Brain microvascular endothelial cell (primary cell): ENCODE data around the gene ATP13A4.

Experiments
- DNase-seq: peaks from one replicate; pipeline ENCODE4 v3.0.0-alpha.2; 2020
- H3K27ac ChIP-seq: fragments of 250-450 bp; sonication (Bioruptor Pico); 2 replicates; pipeline ENCODE4 v1.5.1; 2020; ENCODE audit warnings: mild to moderate bottlenecking, moderate library complexity
- H3K27me3 ChIP-seq: fragments of 250-450 bp; sonication (Bioruptor Pico); replicated peaks from 2 replicates; pipeline ENCODE4 v1.5.1; 2020; ENCODE audit warnings: mild to moderate bottlenecking
- H3K36me3 ChIP-seq: fragments of 250-450 bp; sonication (Bioruptor Pico); replicated peaks from 2 replicates; pipeline ENCODE4 v1.5.1; 2020; ENCODE audit warnings: mild to moderate bottlenecking
- H3K4me3 ChIP-seq: 2 replicates; pipeline ENCODE4 v1.5.1; 2011; ENCODE audit warnings: low read depth, mild to moderate bottlenecking, control low read depth, low read length, moderate library complexity
- in situ Hi-C: cut with HindIII; loops from 2 replicates; pipeline ENCODE4 v1.10.0; 2017; ENCODE audit warnings: low sequenced_read_pairs, low pct_ligation_motif_present
- TF ChIP-seq, protein P1 (sequence below): IDR thresholded peaks from 2 replicates; pipeline ENCODE4 v1.5.1; 2011; ENCODE audit warnings: low read depth, mild to moderate bottlenecking, moderate library complexity, low read length, control low read depth, inconsistent platforms; ENCODE audit errors: missing control alignments

The ATP13A4 gene

DNA sequence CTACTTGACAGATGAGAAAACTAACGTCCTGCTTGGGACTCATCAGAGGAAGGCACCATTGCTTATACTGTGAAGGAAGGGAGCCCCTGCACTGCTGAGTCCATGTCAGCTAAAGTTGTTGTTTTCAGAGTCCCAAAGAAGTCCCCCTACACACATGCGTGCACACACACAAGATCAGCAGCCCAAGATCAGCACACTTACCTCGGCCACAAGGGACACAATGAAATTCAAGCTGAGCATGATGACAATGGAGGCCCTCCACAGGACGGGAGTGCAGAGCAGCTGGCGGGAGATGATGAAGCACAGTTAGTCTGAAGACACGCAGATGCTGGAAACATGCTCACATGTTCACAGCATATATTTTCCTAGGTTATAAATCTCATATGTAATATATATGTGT, 147.6 kb downstream of the ATP13A4 start:
- TF ChIP-seq, protein P1, sequence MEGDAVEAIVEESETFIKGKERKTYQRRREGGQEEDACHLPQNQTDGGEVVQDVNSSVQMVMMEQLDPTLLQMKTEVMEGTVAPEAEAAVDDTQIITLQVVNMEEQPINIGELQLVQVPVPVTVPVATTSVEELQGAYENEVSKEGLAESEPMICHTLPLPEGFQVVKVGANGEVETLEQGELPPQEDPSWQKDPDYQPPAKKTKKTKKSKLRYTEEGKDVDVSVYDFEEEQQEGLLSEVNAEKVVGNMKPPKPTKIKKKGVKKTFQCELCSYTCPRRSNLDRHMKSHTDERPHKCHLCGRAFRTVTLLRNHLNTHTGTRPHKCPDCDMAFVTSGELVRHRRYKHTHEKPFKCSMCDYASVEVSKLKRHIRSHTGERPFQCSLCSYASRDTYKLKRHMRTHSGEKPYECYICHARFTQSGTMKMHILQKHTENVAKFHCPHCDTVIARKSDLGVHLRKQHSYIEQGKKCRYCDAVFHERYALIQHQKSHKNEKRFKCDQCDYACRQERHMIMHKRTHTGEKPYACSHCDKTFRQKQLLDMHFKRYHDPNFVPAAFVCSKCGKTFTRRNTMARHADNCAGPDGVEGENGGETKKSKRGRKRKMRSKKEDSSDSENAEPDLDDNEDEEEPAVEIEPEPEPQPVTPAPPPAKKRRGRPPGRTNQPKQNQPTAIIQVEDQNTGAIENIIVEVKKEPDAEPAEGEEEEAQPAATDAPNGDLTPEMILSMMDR, result no peak
- no peak overlapping the region for H3K27ac ChIP-seq
- in situ Hi-C loops, result no loop called here
- no peak overlapping the region for H3K4me3 ChIP-seq
- no peak for DNase-seq
- no peaks in the 10 kb centered on the region for H3K36me3 ChIP-seq
- H3K27me3 ChIP-seq, result no peaks in the 10 kb centered on the region

DNA sequence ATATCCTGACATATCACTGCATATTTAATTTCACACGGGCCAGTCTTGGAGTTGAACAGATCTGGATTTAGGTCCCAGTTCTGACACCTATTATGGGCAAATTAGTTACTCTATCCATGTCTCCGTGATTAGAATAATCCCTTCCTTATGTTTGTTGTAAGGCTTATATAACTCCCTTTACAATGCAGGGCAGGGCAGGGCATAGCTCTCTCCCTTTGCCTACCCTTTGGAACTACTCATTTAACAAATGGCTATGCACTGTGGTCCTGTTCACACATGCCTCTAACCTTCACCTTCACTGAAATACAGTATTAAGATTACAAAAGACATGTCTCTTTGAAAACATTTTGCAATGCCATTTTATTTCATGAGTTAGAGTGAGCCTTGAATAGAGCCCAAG, 151.4 kb downstream of the ATP13A4 start:
- no peaks in the 10 kb centered on the region for H3K36me3 ChIP-seq
- TF ChIP-seq, protein P1, result no peak
- H3K27me3 ChIP-seq, result no peaks in the 10 kb centered on the region
- in situ Hi-C loops, result no loop called here
- no peak overlapping the region for H3K27ac ChIP-seq
- no peak for DNase-seq
- H3K4me3 ChIP-seq, result no peak overlapping the region

DNA sequence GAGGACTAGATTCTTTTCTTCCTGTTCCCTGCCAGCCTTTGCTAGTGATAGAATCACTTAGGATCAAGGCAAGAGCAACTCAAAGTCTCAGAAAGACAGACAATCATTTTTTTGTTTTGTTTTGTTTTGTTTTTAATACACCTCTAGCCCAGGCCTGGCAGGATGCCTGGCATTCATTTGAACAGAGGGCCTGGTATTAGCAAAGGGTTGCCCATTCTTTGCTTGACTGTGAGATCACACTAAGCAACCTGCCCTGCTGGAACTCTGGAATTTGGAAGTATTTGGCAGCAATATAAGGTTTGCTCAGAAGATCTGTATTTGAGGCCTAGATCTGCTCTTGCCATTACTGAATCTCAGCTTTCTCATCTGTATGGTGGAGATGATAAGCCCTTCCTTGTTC, 154.4 kb downstream of the ATP13A4 start:
- H3K36me3 ChIP-seq, result no peaks in the 10 kb centered on the region
- H3K4me3 ChIP-seq, result no peak overlapping the region
- TF ChIP-seq, protein P1, result no peak
- no peaks in the 10 kb centered on the region for H3K27me3 ChIP-seq
- no peak overlapping the region for H3K27ac ChIP-seq
- in situ Hi-C loops, result no loop called here
- DNase-seq, result no peak

DNA sequence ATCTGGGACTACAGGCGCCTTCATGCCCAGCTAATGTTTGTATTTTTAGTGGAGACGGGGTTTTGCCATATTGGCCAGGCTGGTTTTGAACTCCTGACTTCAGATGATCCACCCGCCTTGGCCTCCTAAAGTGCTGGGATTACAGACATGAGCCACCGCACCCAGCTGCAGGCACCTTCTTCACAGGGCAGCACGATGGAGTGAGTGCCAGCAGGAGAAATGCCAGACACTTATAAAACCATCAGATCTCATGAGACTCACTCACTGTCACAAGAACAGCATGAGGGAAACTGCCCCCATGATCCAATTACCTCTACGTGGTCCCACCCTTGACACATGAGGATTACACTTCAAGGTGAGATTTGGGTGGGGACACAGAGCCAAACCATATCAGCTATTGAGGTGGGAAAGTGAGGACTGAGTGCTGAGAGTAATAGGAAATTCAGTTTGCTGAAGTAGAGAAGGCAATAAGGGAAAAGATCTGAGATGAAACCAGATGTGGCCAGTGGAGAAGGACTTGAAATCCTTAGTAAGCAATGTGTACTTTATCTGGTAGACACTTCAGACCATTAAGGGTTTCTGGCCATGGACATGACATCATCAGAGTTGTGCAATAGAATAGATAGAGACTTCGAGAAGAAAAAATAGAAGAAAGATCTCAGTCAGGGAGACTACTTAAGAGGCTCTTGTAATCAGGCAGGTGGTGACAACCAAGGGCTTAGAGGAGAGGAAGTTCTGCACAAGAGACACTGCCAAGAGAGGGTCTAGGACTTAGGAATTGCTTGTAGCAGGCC, 158.0 kb downstream of the ATP13A4 start:
- no peaks in the 10 kb centered on the region for H3K27me3 ChIP-seq
- H3K4me3 ChIP-seq, result no peak overlapping the region
- in situ Hi-C loops, result no loop called here
- TF ChIP-seq, protein P1, result no peak
- no peak for DNase-seq
- no peaks in the 10 kb centered on the region for H3K36me3 ChIP-seq
- no peak overlapping the region for H3K27ac ChIP-seq

- in situ Hi-C loops, result no loop called here
- H3K4me3 ChIP-seq, result no peak overlapping the region
- no peak for DNase-seq
- no peaks in the 10 kb centered on the region for H3K36me3 ChIP-seq
- no peak overlapping the region for H3K27ac ChIP-seq
- H3K27me3 ChIP-seq, result no peaks in the 10 kb centered on the region
- TF ChIP-seq, protein P1, result no peak
Observed at GRCh38 chr3:193391902-193392301, 162.8 kb downstream of the ATP13A4 start.

DNA sequence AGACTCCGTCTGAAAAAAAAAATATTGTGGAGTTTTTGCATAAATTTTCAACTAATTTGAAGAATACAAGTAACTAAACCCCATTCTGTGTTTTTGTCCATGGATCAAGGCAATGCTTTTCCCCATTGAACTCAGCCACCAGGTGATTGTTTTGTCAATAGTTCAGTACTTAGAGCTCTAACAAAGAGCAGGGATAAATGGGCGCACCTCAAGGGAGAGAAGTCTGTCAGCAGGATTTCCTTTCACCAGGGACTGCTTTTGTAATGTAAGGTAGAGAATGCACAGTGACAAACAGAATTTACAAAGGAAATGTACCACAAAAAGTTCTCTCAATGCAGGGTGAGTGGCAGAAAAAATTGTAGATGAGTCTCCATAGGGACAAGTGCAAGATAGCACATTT, 165.4 kb downstream of the ATP13A4 start:
- no peak overlapping the region for H3K4me3 ChIP-seq
- TF ChIP-seq, protein P1, result no peak
- DNase-seq, result no peak
- H3K36me3 ChIP-seq, result no peaks in the 10 kb centered on the region
- no peak overlapping the region for H3K27ac ChIP-seq
- no peaks in the 10 kb centered on the region for H3K27me3 ChIP-seq
- in situ Hi-C loops, result no loop called here
